ENCODE measurements around the gene TMEM253.

The TMEM253 gene

DNA sequence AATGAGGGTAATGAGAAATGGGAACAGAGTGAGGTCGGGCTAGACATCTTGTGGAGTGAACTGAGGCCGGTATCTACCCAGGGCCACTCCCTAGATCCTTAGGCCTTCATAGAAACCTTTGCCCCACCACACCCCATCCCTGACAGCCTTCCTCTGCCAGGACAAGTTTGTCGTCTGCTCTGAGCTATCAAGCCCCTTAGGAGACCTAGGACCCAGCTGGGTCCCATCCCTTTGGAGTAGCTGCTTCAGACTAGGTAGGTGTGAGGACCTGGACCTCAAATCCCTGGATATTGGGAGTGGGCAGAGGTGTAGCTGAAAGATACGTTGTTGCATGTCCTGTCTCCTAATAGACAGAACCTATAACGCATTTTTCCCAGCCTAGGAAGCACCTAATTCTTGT is at the start of gene TMEM253:
TSS of gene TMEM253 (plus strand) at position 136 of the 400 bp plus-strand sequence. CDS start 278 bp downstream, outside the sequence.
- Histone ChIP-seq H3K4me3 (ENCODE audit: low read depth, low read length) (no peak within 1 kb of the TSS), H3K27me3 (replicated peaks) (no peaks in the 10 kb centered on the region), H3K36me3 (replicated peaks) (no peaks in the 10 kb centered on the region), H3K27ac (no peak within 1 kb of the TSS)
- DNase-seq = no peak
- in situ Hi-C loops (cut with HindIII; ENCODE audit: low pct_ligation_motif_present, low sequenced_read_pairs) = no loop called here
- TF ChIP-seq, protein P1, sequence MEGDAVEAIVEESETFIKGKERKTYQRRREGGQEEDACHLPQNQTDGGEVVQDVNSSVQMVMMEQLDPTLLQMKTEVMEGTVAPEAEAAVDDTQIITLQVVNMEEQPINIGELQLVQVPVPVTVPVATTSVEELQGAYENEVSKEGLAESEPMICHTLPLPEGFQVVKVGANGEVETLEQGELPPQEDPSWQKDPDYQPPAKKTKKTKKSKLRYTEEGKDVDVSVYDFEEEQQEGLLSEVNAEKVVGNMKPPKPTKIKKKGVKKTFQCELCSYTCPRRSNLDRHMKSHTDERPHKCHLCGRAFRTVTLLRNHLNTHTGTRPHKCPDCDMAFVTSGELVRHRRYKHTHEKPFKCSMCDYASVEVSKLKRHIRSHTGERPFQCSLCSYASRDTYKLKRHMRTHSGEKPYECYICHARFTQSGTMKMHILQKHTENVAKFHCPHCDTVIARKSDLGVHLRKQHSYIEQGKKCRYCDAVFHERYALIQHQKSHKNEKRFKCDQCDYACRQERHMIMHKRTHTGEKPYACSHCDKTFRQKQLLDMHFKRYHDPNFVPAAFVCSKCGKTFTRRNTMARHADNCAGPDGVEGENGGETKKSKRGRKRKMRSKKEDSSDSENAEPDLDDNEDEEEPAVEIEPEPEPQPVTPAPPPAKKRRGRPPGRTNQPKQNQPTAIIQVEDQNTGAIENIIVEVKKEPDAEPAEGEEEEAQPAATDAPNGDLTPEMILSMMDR (IDR thresholded peaks at IDR 0.05; ENCODE audit: low read depth, low read length, missing control alignments) = no peak

DNA sequence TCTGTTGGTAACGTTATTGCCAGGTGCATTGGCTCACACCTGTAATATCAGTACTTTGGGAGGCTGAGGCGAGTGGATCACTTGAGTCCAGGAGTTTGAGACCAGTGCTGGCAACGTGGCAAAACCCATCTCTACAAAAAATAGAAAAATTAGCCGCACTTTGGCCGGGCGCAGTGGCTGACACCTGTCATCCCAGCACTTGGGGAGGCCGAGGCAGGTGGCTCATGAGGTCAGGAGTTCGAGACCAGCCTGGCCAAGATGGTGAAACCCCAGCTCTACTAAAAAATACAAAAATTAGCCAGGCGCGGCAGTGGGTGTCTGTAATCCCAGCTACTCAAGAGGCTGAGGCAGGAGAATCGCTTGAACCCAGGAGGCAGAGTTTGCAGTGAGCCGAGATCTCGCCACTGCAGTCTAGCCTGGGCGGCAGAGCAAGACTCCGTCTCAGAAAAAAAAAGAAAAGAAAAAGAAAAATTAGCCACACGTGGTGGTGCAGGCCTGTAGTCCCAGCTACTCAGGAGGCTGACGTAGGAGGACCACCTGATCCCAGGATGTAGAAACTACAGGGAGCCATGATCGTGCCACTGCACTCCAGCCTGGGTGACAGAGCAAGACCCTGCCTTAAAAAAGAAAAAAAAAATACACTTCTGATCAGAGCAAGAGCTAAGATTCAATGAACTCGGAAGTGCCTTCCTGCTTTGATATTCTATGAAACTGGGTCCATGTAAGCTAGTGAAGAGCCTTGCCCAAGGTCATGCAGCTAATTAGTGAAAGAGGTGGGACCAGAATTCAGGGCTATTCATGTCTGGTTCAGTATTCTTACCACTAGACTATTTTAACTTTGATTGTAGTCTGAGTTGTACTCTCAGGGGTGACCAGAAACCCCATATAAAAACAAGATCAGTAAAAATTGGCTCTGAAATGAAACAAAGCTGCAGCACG is 47.4 kb upstream of the TMEM253 start:
- TF ChIP-seq, protein P1 (IDR thresholded peaks at IDR 0.05; ENCODE audit: low read depth, low read length, missing control alignments) = no peak
- Histone ChIP-seq H3K36me3 (replicated peaks) (no peaks in the 10 kb centered on the region), H3K27me3 (replicated peaks) (no peaks in the 10 kb centered on the region), H3K27ac (no peak overlapping the region), H3K4me3 (ENCODE audit: low read depth, low read length) (no peak overlapping the region)
- no peak for DNase-seq
- in situ Hi-C loops (cut with HindIII; ENCODE audit: low pct_ligation_motif_present, low sequenced_read_pairs) = no loop called here

DNA sequence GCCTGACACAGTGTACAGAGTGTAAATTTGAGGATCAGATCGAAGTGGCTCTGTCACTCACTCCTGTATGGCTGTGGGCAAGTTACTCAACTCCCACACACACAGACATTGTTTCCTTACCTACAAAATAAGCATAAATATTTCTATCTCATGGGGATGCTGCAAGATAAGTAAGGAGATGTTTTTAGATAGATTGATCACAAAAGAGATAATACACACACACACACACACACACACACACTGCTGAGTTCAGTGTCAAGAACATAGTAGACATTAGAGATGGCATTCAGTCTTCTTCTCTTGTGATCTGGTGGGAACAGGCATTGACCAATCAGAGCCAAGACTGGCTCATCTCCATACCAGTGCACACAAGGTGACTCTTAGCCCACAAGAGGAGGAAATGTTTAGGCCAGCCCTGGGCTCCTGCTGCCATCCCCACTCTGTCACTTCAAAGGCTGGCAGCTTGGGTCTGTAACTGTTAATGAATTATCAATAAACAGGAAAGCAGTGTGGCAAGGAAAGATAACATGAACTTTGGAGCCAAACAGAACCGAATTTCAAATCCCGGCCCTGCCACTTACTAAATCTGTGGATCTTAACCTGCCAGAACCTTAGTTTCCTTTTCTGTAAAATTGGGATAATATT is 46.6 kb upstream of the TMEM253 start:
- TF ChIP-seq, protein P1 (IDR thresholded peaks at IDR 0.05; ENCODE audit: low read depth, low read length, missing control alignments) = no peak
- no peak overlapping the region for H3K4me3 ChIP-seq (ENCODE audit: low read depth, low read length)
- no peaks in the 10 kb centered on the region for H3K27me3 ChIP-seq (replicated peaks)
- H3K27ac ChIP-seq = no peak overlapping the region
- in situ Hi-C loops (cut with HindIII; ENCODE audit: low pct_ligation_motif_present, low sequenced_read_pairs) = no loop called here
- DNase-seq = no peak
- H3K36me3 ChIP-seq (replicated peaks) = no peaks in the 10 kb centered on the region

DNA sequence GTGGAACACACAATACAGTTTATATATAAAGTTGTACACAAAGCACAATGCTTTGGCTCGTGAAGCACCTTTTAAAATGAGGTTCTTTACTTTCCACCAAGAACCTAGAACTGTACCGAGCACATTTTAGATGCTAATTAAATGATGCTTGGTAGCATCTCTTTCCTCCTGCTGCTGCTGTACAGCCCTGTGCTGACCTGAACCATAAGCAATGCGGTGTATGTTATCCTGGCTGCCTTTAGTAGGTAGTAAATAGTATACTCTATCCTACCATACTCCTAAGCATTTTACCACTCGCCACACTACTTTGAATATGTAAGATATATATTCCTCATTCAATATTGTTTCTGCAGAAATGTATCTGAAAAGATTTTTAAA is 46.1 kb upstream of the TMEM253 start:
- TF ChIP-seq, protein P1 (IDR thresholded peaks at IDR 0.05; ENCODE audit: low read depth, low read length, missing control alignments) = no peak
- DNase-seq = no peak
- no peaks in the 10 kb centered on the region for H3K27me3 ChIP-seq (replicated peaks)
- H3K4me3 ChIP-seq (ENCODE audit: low read depth, low read length) = no peak overlapping the region
- H3K36me3 ChIP-seq (replicated peaks) = no peaks in the 10 kb centered on the region
- in situ Hi-C loops (cut with HindIII; ENCODE audit: low pct_ligation_motif_present, low sequenced_read_pairs) = no loop called here
- no peak overlapping the region for H3K27ac ChIP-seq

DNA sequence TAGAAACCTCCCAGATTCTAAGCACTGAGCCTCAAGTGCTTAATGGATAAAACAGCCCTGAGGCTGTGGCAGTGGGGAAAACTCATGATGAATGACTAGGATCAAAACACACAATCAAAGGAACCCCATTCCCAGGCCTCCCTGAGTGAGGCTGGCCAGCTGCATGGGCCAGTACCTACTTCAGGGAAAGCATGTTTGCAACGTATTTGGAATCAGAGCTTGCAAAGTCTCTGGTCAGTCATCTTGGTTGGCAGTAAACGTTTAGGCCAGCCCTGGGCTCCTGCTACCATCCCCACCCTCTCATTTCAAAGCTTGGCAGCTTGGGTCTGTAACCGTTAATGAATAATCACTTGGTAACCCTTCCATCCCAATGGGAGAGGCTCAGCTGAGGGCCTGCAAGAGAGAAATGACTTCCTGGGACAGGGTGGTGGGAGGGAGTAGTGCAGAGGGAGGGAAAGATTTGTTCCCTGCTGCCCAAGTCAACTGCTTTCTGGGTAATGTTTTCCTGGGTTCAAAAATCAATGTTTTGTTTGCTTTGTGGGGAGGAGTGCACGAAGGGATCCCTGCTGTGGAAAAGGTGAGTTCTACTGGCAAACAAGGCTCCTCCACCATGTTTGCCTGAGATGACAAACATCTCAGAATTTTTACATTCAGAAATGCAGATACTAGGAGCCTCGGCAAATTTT is 45.3 kb upstream of the TMEM253 start:
- H3K36me3 ChIP-seq (replicated peaks) = no peaks in the 10 kb centered on the region
- no peaks in the 10 kb centered on the region for H3K27me3 ChIP-seq (replicated peaks)
- TF ChIP-seq, protein P1 (IDR thresholded peaks at IDR 0.05; ENCODE audit: low read depth, low read length, missing control alignments) = no peak
- no peak overlapping the region for H3K27ac ChIP-seq
- H3K4me3 ChIP-seq (ENCODE audit: low read depth, low read length) = no peak overlapping the region
- in situ Hi-C loops (cut with HindIII; ENCODE audit: low pct_ligation_motif_present, low sequenced_read_pairs) = no loop called here
- no peak for DNase-seq
